Peyer's patch (tissue), 4 donors: ENCODE data around the gene TSPEAR.

Experiments
- CTCF ChIP-seq, 6 experiments: fragments of 450-650 bp in 4 of 6; fragments of 200-600 bp in 2 of 6; sonication (generic) in 1 of 6; IDR thresholded peaks; one replicate each; pipeline ENCODE4 v1.5.1; 2017 to 2019; ENCODE audit warnings: antibody characterized with exemption in 6 of 6, mild to moderate bottlenecking in 3 of 6, moderate library complexity in 1 of 6
- POLR2A ChIP-seq, 2 donors: fragments of 450-650 bp; IDR thresholded peaks; one replicate each; pipeline ENCODE4 v1.5.1; 2017; ENCODE audit warnings: antibody characterized with exemption in 2 of 2, mild to moderate bottlenecking in 2 of 2, moderate library complexity in 2 of 2

- TF ChIP-seq CTCF (IDR thresholded peaks at IDR 0.05) (no peak), POLR2A (IDR thresholded peaks at IDR 0.05) (no peak)
Observed at GRCh38 chr21:44677881-44678280, 33.5 kb downstream of the TSPEAR start.
